ENCODE measurements around the gene GATAD2B. TPM values are rescaled to one million over a fixed set of nuclear protein-coding genes. Genes with fewer than 3 reads are reported as not detected.

The GATAD2B gene
- total and polyA plus RNA-seq, 8 donors: 2.7 to 26.3 (median 16.0) TPM

- Histone ChIP-seq H3K27me3 (no peaks in the 10 kb centered on the region), H3K27ac (no peak overlapping the region), H3K36me3 (peaks cover 36 to 70% (median 68%) of the 10 kb centered on the region in 4 donors), H3K4me1 (peaks cover 9 to 36% (median 25%) of the 10 kb centered on the region in 4 donors), H3K9me3 (no peaks in the 10 kb centered on the region), H3K4me3 (no peak overlapping the region)
- 93 to 95% (median 95%) methylated on average over 26 to 34 of the region's 34 CpGs for WGBS, 5 donors
- no peak for DNase-seq
- no peak for TF ChIP-seq EP300 (IDR thresholded peaks at IDR 0.05)
- TF ChIP-seq, protein P1, sequence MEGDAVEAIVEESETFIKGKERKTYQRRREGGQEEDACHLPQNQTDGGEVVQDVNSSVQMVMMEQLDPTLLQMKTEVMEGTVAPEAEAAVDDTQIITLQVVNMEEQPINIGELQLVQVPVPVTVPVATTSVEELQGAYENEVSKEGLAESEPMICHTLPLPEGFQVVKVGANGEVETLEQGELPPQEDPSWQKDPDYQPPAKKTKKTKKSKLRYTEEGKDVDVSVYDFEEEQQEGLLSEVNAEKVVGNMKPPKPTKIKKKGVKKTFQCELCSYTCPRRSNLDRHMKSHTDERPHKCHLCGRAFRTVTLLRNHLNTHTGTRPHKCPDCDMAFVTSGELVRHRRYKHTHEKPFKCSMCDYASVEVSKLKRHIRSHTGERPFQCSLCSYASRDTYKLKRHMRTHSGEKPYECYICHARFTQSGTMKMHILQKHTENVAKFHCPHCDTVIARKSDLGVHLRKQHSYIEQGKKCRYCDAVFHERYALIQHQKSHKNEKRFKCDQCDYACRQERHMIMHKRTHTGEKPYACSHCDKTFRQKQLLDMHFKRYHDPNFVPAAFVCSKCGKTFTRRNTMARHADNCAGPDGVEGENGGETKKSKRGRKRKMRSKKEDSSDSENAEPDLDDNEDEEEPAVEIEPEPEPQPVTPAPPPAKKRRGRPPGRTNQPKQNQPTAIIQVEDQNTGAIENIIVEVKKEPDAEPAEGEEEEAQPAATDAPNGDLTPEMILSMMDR (IDR thresholded peaks at IDR 0.05): no peak
- TF ChIP-seq POLR2AphosphoS5 (IDR thresholded peaks at IDR 0.05): no peak
- no peak for TF ChIP-seq POLR2A (IDR thresholded peaks at IDR 0.05)
- intact Hi-C loops (cut with DNase I; ENCODE audit: low total_unique reads): loop anchor here (10.0 kb wide), 1 partner anchor 147 kb away; no protein-coding TSS in a partner anchor
These were observed 19.3 kb upstream of the GATAD2B start for GRCh38 chr1:153941826-153942725.

DNA sequence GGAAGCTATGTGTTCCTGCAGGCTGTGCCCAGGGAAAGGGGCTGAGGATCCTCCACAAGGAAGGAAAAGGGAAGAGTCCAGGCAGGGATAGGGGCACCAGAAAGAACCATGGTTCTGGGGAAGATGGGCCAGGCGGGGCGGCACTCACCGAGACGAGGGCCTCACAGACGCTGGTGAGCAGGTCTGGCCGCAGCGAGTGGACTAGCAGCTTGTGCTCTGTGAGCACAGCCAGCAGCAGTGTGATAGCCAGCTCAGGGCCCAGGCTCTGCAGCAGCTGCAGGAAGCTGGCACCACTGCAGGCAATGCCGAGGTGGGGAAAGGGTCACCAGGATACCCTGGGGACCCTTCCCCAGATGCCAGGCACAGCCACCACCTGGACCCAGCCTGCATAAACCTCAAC lies 18.0 kb upstream of the GATAD2B start:
- H3K27me3 ChIP-seq: no peaks in the 10 kb centered on the region
- intact Hi-C loops (cut with DNase I; ENCODE audit: low total_unique reads): loop anchor here (10.0 kb wide), 1 partner anchor 146 kb away; no protein-coding TSS in a partner anchor

DNA sequence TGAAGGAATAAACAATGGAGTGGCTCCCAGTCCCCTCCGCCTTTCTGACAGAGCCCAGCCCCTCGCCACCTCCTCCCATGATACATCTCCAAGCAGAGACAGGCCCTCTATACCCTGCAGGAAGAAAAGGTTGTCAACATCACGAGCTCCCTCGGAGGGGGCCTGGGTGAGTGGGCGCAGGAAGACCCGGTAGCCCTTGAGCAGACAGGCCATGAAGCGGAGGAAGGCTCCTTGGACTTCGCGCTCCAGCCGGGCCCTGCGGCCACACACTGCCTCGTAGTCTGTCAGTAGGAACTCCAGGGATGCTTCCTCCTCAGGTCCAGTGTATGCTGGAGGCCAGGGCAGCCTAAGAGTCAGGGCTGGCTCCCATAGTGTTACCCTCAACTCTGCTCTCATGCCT lies 16.7 kb upstream of the GATAD2B start:
- peaks cover 0 to 16% (median 8%) of the 10 kb centered on the region in 4 donors for H3K4me1 ChIP-seq
- intact Hi-C loops (cut with DNase I; ENCODE audit: low total_unique reads): no loop called here
- no peaks in the 10 kb centered on the region for H3K27me3 ChIP-seq
- WGBS, 5 donors: 89 to 97% (median 94%) methylated on average over 10 to 12 of the region's 12 CpGs
- no peak for TF ChIP-seq POLR2AphosphoS5 (IDR thresholded peaks at IDR 0.05)
- TF ChIP-seq POLR2A (IDR thresholded peaks at IDR 0.05): no peak
- no peak for TF ChIP-seq EP300 (IDR thresholded peaks at IDR 0.05)
- TF ChIP-seq, protein P1 (IDR thresholded peaks at IDR 0.05): no peak
- H3K27ac ChIP-seq: no peak overlapping the region
- H3K9me3 ChIP-seq: no peaks in the 10 kb centered on the region
- H3K36me3 ChIP-seq: peaks cover 62 to 95% (median 93%) of the 10 kb centered on the region in 4 donors
- H3K4me3 ChIP-seq: no peak overlapping the region
- no peak for DNase-seq

More for the DNA sequence above, 18.0 kb upstream of the GATAD2B start:
- Histone ChIP-seq H3K4me3 (no peak overlapping the region), H3K36me3 (peaks cover 49 to 82% (median 80%) of the 10 kb centered on the region in 4 donors), H3K4me1 (peaks cover 9 to 29% (median 18%) of the 10 kb centered on the region in 4 donors), H3K27ac (no peak overlapping the region), H3K9me3 (no peaks in the 10 kb centered on the region)
- no peak for DNase-seq
- no peak for TF ChIP-seq POLR2AphosphoS5 (IDR thresholded peaks at IDR 0.05)
- TF ChIP-seq, protein P1 (IDR thresholded peaks at IDR 0.05): no peak
- no peak for TF ChIP-seq POLR2A (IDR thresholded peaks at IDR 0.05)
- WGBS, 5 donors: 86 to 96% (median 93%) methylated on average over 6 to 8 of the region's 8 CpGs

DNA sequence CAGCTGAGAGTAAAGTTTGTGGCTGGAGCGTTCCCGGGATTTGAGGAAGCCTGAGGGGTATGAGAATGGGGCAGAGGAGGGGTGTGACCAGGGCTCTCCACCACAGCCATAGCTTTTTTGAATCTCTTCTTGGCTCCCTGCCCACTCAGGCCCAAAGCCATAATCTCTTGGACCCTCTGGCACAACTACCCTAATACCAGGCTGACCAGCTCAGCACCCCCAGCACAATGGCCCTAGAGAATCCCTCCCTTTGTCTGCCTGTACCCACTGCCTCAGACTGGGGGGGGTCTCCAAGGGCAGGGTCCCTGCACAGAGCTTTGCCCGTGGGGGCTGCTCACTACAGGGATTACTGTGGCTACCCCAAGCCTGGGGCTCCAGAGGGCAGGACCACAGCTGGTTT lies 16.2 kb upstream of the GATAD2B start:
- Histone ChIP-seq H3K27me3 (no peaks in the 10 kb centered on the region), H3K36me3 (peaks cover 66 to 96% (median 96%) of the 10 kb centered on the region in 4 donors)
- intact Hi-C loops (cut with DNase I; ENCODE audit: low total_unique reads): no loop called here

More for the DNA sequence above, 16.2 kb upstream of the GATAD2B start:
- WGBS, 5 donors: 88 to 96% (median 92%) methylated on average over 3 of the region's 3 CpGs
- H3K9me3 ChIP-seq: no peaks in the 10 kb centered on the region
- peaks cover 0 to 12% (median 5%) of the 10 kb centered on the region in 4 donors for H3K4me1 ChIP-seq
- no peak for DNase-seq
- H3K27ac ChIP-seq: no peak overlapping the region
- TF ChIP-seq, protein P1 (IDR thresholded peaks at IDR 0.05): no peak
- TF ChIP-seq POLR2A (IDR thresholded peaks at IDR 0.05) (no peak), POLR2AphosphoS5 (IDR thresholded peaks at IDR 0.05) (no peak), EP300 (IDR thresholded peaks at IDR 0.05) (no peak)
- no peak overlapping the region for H3K4me3 ChIP-seq

All from stomach (tissue), 9 donors.